Uterus (tissue), 2 donors: ENCODE measurements around the gene CSF1.

Source experiments
- CTCF ChIP-seq, 4 experiments: fragments of 200-600 bp in 2 of 4; fragments of 450-650 bp in 2 of 4; sonication (generic) in 2 of 4; IDR thresholded peaks; one replicate each; pipeline ENCODE4 v1.5.1; 2016 to 2019; ENCODE audit warnings: antibody characterized with exemption in 4 of 4, mild to moderate bottlenecking in 2 of 4, moderate library complexity in 1 of 4
- POLR2A ChIP-seq, 2 donors: fragments of 450-650 bp; IDR thresholded peaks; one replicate each; pipeline ENCODE4 v1.6.1; 2016; ENCODE audit warnings: antibody characterized with exemption in 2 of 2, mild to moderate bottlenecking in 1 of 2, moderate library complexity in 1 of 2

GRCh38 chr1:109933856-109934711 lies 23.4 kb downstream of the CSF1 start:
- no peak for TF ChIP-seq CTCF (IDR thresholded peaks at IDR 0.05)
- no peak for TF ChIP-seq POLR2A (IDR thresholded peaks at IDR 0.05)
